GM21619 (cell line): ENCODE results near the gene ANKRD65.
"Not testable (repeated sequence)": the region's sequence is repeated elsewhere in the genome, so short reads cannot be mapped to it uniquely, and the experiment has no call there.

ENCODE experiments used
- ATAC-seq: cut with Tn5 transposase; IDR thresholded peaks from one replicate; pipeline ENCODE4 v1.9.1; 2021; ENCODE audit not compliant: unreplicated experiment

ANKRD65 gene

GRCh38 chr1:1399187-1399871, 21.7 kb downstream of the ANKRD65 start, which contains the start of gene CCNL2:
Gene CCNL2 (minus strand): TSS chr1:1399335. CDS start chr1:1399306, 29 bp downstream.
- ATAC-seq = peak; percentile 93

GRCh38 chr1:1398677-1399186, 22.3 kb downstream of the ANKRD65 start:
- ATAC-seq = no peak

GRCh38 chr1:1397839-1398523, 23.1 kb downstream of the ANKRD65 start:
- no peak for ATAC-seq

- no peak for ATAC-seq
Observed at GRCh38 chr1:1395166-1395565, 25.9 kb downstream of the ANKRD65 start.

GRCh38 chr1:1394116-1394515, 27.0 kb downstream of the ANKRD65 start:
- no peak for ATAC-seq

GRCh38 chr1:1393428-1393827, 27.6 kb downstream of the ANKRD65 start:
- ATAC-seq = no peak

- ATAC-seq = no peak
Observed at GRCh38 chr1:1393014-1393413, 28.1 kb downstream of the ANKRD65 start.

- ATAC-seq = no peak
Observed at GRCh38 chr1:1391225-1391624, 29.9 kb downstream of the ANKRD65 start.

GRCh38 chr1:1390675-1391074, 30.4 kb downstream of the ANKRD65 start:
- no peak for ATAC-seq

- no peak for ATAC-seq
Observed at GRCh38 chr1:1388078-1388472, 33.0 kb downstream of the ANKRD65 start.

GRCh38 chr1:1387098-1388077, 33.7 kb downstream of the ANKRD65 start:
- no peak for ATAC-seq

GRCh38 chr1:1385931-1386330, 35.1 kb downstream of the ANKRD65 start:
- no peak for ATAC-seq

- ATAC-seq = not testable (repeated sequence)
Observed at GRCh38 chr1:1385339-1385738, 35.7 kb downstream of the ANKRD65 start.

GRCh38 chr1:1381294-1381693, 39.8 kb downstream of the ANKRD65 start:
- ATAC-seq = no peak

GRCh38 chr1:1380860-1381259, 40.2 kb downstream of the ANKRD65 start:
- no peak for ATAC-seq

- ATAC-seq = no peak
Observed at GRCh38 chr1:1377540-1378205, 43.4 kb downstream of the ANKRD65 start.

GRCh38 chr1:1376551-1377226, 44.4 kb downstream of the ANKRD65 start:
- ATAC-seq = no peak

- ATAC-seq = peak; percentile 82
Observed at GRCh38 chr1:1374929-1375662, 46.0 kb downstream of the ANKRD65 start, which contains the start of gene AURKAIP1. Gene AURKAIP1 (minus strand): TSS chr1:1375207. CDS start chr1:1374756, 451 bp downstream.

GRCh38 chr1:1374589-1374928, 46.5 kb downstream of the ANKRD65 start:
- ATAC-seq = peak; percentile 2
